ENCODE measurements around the gene BMPR1B.

GRCh38 chr4:95151255-95151654 is 393.5 kb downstream of the BMPR1B start:
- TF ChIP-seq CTCF (IDR thresholded peaks at IDR 0.05 in 8 of 11, conservative IDR thresholded peaks at IDR 0.05 in 3 of 11) (no peak), POLR2A (IDR thresholded peaks at IDR 0.05) (no peak), POLR2AphosphoS5 (IDR thresholded peaks at IDR 0.05) (no peak)
